Measurements from ENCODE around the gene RANBP9. TPM values are rescaled to one million over a fixed set of nuclear protein-coding genes. Genes with fewer than 3 reads are reported as not detected.
A peak's percentile ranks its signal among the peaks of the same experiment; 100 is the strongest.

The RANBP9 gene
- total RNA-seq, 2 donors from 2014 or later = 51.6 to 53.8 TPM

- Histone ChIP-seq H3K27ac (no peak overlapping the region), H3K4me3 (no peak overlapping the region), H3K27me3 (replicated peaks; ENCODE audit: insufficient read depth) (no peaks in the 10 kb centered on the region), H3K9me3 (no peaks in the 10 kb centered on the region), H3K36me3 (no peaks in the 10 kb centered on the region), H3K4me1 (ENCODE audit: control insufficient read depth in 1 of 2, low read depth in 2 of 2) (peaks cover 54 to 56% of the 10 kb centered on the region in 2 donors)
- TF ChIP-seq CTCF (IDR thresholded peaks at IDR 0.05) = no peak
- no peak for DNase-seq (ENCODE audit: low spot score)
- no peak for ATAC-seq (ENCODE audit: insufficient number of reproducible peaks, low FRiP score, low read depth)
These were observed 48.8 kb downstream of the RANBP9 start for GRCh38 chr6:13662651-13663334.

GRCh38 chr6:13661647-13662046 is 50.0 kb downstream of the RANBP9 start:
- ATAC-seq (ENCODE audit: insufficient number of reproducible peaks, low FRiP score, low read depth) (no peak), DNase-seq (ENCODE audit: low spot score) (no peak)
- Histone ChIP-seq H3K36me3 (no peaks in the 10 kb centered on the region), H3K27me3 (replicated peaks; ENCODE audit: insufficient read depth) (no peaks in the 10 kb centered on the region), H3K4me1 (ENCODE audit: control insufficient read depth in 1 of 2, low read depth in 2 of 2) (peaks cover 51 to 56% of the 10 kb centered on the region in 2 donors), H3K27ac (no peak overlapping the region), H3K4me3 (no peak overlapping the region), H3K9me3 (no peaks in the 10 kb centered on the region)
- TF ChIP-seq CTCF (IDR thresholded peaks at IDR 0.05) = no peak

GRCh38 chr6:13660893-13661292 is 50.7 kb downstream of the RANBP9 start:
- H3K4me1 ChIP-seq (ENCODE audit: control insufficient read depth in 1 of 2, low read depth in 2 of 2) = peaks cover 55 to 56% of the 10 kb centered on the region in 2 donors
- no peak overlapping the region for H3K4me3 ChIP-seq
- H3K9me3 ChIP-seq = no peaks in the 10 kb centered on the region
- no peaks in the 10 kb centered on the region for H3K27me3 ChIP-seq (replicated peaks; ENCODE audit: insufficient read depth)
- H3K36me3 ChIP-seq = no peaks in the 10 kb centered on the region
- no peak for ATAC-seq (ENCODE audit: insufficient number of reproducible peaks, low FRiP score, low read depth)
- TF ChIP-seq CTCF (IDR thresholded peaks at IDR 0.05) = no peak
- no peak for DNase-seq (ENCODE audit: low spot score)
- peak overlapping the region in 1 of 2 donors; percentile 3 for H3K27ac ChIP-seq

DNA sequence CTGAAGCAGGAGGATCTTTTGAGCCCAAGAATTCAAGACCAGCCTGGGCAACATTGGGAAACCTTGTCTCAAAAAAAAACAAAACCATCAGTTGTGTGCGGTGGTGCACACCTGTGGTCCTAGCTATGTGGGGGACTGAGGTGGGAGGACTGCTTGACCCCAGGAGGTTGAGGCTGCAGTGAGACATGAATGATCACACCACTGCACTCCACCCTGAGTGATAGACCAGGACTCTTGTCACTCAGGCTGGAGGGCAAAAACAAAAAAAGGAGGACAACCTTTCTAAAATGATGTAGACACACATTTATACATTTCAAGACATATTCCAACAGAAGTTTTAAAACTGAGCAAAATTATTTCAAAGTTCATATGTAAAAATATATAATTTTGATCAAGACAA is 51.4 kb downstream of the RANBP9 start:
- ATAC-seq (ENCODE audit: insufficient number of reproducible peaks, low FRiP score, low read depth) = no peak
- H3K4me1 ChIP-seq (ENCODE audit: control insufficient read depth in 1 of 2, low read depth in 2 of 2) = peaks cover 50 to 55% of the 10 kb centered on the region in 2 donors

GRCh38 chr6:13655700-13656099 is 55.9 kb downstream of the RANBP9 start:
- Histone ChIP-seq H3K27ac (no peak overlapping the region), H3K4me1 (ENCODE audit: control insufficient read depth in 1 of 2, low read depth in 2 of 2) (peaks cover 23 to 34% of the 10 kb centered on the region in 2 donors), H3K4me3 (no peak overlapping the region), H3K9me3 (no peaks in the 10 kb centered on the region), H3K36me3 (no peaks in the 10 kb centered on the region), H3K27me3 (replicated peaks; ENCODE audit: insufficient read depth) (no peaks in the 10 kb centered on the region)
- no peak for ATAC-seq (ENCODE audit: insufficient number of reproducible peaks, low FRiP score, low read depth)
- DNase-seq (ENCODE audit: low spot score) = no peak
- TF ChIP-seq CTCF (IDR thresholded peaks at IDR 0.05) = no peak

More for the DNA sequence above, 51.4 kb downstream of the RANBP9 start:
- no peak for TF ChIP-seq CTCF (IDR thresholded peaks at IDR 0.05)
- H3K27me3 ChIP-seq (replicated peaks; ENCODE audit: insufficient read depth) = no peaks in the 10 kb centered on the region
- no peak overlapping the region for H3K27ac ChIP-seq
- no peak overlapping the region for H3K4me3 ChIP-seq
- no peak for DNase-seq (ENCODE audit: low spot score)
- H3K9me3 ChIP-seq = no peaks in the 10 kb centered on the region
- H3K36me3 ChIP-seq = no peaks in the 10 kb centered on the region
